HepG2 (cell line): Measurements from ENCODE around the gene SLC2A4. TPM values are rescaled to one million over a fixed set of nuclear protein-coding genes. Genes with fewer than 3 reads are reported as not detected.

Experiments used
- FOXP1 ChIP-seq, 2 experiments: fragments of 450-650 bp in 1 of 2; IDR thresholded peaks; 2 replicates each; pipeline ENCODE4 v1.6.1; 2017 to 2018; ENCODE audit warnings: antibody characterized with exemption in 1 of 2
- KIAA2018 ChIP-seq: sonication (generic); formaldehyde crosslinking; IDR thresholded peaks from 2 replicates; pipeline ENCODE4 v1.5.0; 2020; ENCODE audit warnings: mild to moderate bottlenecking, missing genetic modification reagents, borderline replicate concordance
- KMT2A ChIP-seq: sonication (generic); formaldehyde crosslinking; IDR thresholded peaks from 2 replicates; pipeline ENCODE4 v1.4.0; 2020; ENCODE audit warnings: missing genetic modification reagents
- MBD4 ChIP-seq: IDR thresholded peaks from 2 replicates; pipeline ENCODE4 v1.6.1; 2012; ENCODE audit warnings: low read length, inconsistent platforms, borderline replicate concordance
- PAX8 ChIP-seq: sonication (generic); formaldehyde crosslinking; IDR thresholded peaks from 2 replicates; pipeline ENCODE4 v1.8.0; 2022; ENCODE audit warnings: mild to moderate bottlenecking, missing genetic modification reagents, borderline replicate concordance
- PHB2 ChIP-seq: fragments of 450-650 bp; IDR thresholded peaks from 2 replicates; pipeline ENCODE4 v1.6.1; 2018; ENCODE audit not compliant: partially characterized antibody
- SCMH1 ChIP-seq: sonication (generic); formaldehyde crosslinking; IDR thresholded peaks from 2 replicates; pipeline ENCODE4 v1.9.0; 2021; ENCODE audit warnings: missing genetic modification reagents, mild to moderate bottlenecking, borderline replicate concordance
- SP2 ChIP-seq: sonication (generic); formaldehyde crosslinking; IDR thresholded peaks from 2 replicates; pipeline ENCODE4 v1.5.1; 2020; ENCODE audit warnings: mild to moderate bottlenecking, missing genetic modification reagents
- SRSF4 ChIP-seq: fragments of 200-400 bp; formaldehyde crosslinking; IDR thresholded peaks from one replicate; pipeline ENCODE4 v1.6.1; 2018; ENCODE audit warnings: mild to moderate bottlenecking, low read depth, low read length, moderate library complexity; ENCODE audit not compliant: poor library complexity, severe bottlenecking
- SRY ChIP-seq: sonication (generic); formaldehyde crosslinking; IDR thresholded peaks from 2 replicates; pipeline ENCODE4 v1.8.0; 2022; ENCODE audit warnings: mild to moderate bottlenecking, missing genetic modification reagents
- SUZ12 ChIP-seq: fragments of 150-350 bp; IDR thresholded peaks from 2 replicates; pipeline ENCODE4 v1.6.1; 2014; ENCODE audit warnings: low read depth, low read length
- YEATS2 ChIP-seq: sonication (generic); formaldehyde crosslinking; IDR thresholded peaks from 2 replicates; pipeline ENCODE4 v1.4.0; 2020; ENCODE audit warnings: missing genetic modification reagents, borderline replicate concordance
- ZBTB7A ChIP-seq: sonication (generic); formaldehyde crosslinking; IDR thresholded peaks from 2 replicates; pipeline ENCODE4 v1.8.0; 2022; ENCODE audit warnings: mild to moderate bottlenecking, missing genetic modification reagents
- ZFP36L2 ChIP-seq: sonication (generic); formaldehyde crosslinking; IDR thresholded peaks from 2 replicates; pipeline ENCODE4 v1.4.0; 2020; ENCODE audit warnings: missing genetic modification reagents
- ZIK1 ChIP-seq: sonication (generic); formaldehyde crosslinking; IDR thresholded peaks from 2 replicates; pipeline ENCODE4 v1.5.0; 2020; ENCODE audit warnings: mild to moderate bottlenecking, low read depth, missing genetic modification reagents, borderline replicate concordance
- ZNF274 ChIP-seq: sonication (generic); formaldehyde crosslinking; IDR thresholded peaks from 2 replicates; pipeline ENCODE4 v1.5.1; 2020; ENCODE audit warnings: mild to moderate bottlenecking, missing genetic modification reagents
- ZNF83 ChIP-seq: sonication (generic); formaldehyde crosslinking; IDR thresholded peaks from 2 replicates; pipeline ENCODE4 v1.4.0; 2020; ENCODE audit warnings: missing genetic modification reagents, mild to moderate bottlenecking, borderline replicate concordance
- polyA plus RNA-seq, 8 experiments: library from polyadenylated mRNA; depleted of rRNA in 3 of 8; stranded (reverse) in 7 of 8; unstranded in 1 of 8; fragments of >200 nt; fragmentation: Illumina TruSeq in 4 of 8; extraction: Trizol in 4 of 8; gene quantifications; 2 replicates each; pipeline versions ENCODE4 v1.2.1 to v1.2.3, GENCODE V29; 2011 to 2016; ENCODE audit warnings: low read depth in 4 of 8, missing spikeins in 1 of 8, mixed read lengths in 1 of 8; ENCODE audit not compliant: insufficient read depth in 1 of 8
- total RNA-seq, 5 experiments: library from RNA; depleted of rRNA; stranded (reverse); fragments of >200 nt; fragmentation: Illumina TruSeq; extraction: Trizol; gene quantifications; 2 replicates each; pipeline ENCODE4 v1.2.3, GENCODE V29; 2016; ENCODE audit warnings: low read depth in 1 of 5
- TF ChIP-seq, protein P1 (sequence below): sonication (generic); formaldehyde crosslinking; IDR thresholded peaks from 2 replicates; pipeline ENCODE4 v1.4.0; 2020; ENCODE audit warnings: mild to moderate bottlenecking, missing genetic modification reagents
- TF ChIP-seq, protein P2 (sequence below): sonication (generic); formaldehyde crosslinking; IDR thresholded peaks from 2 replicates; pipeline ENCODE4 v1.5.1; 2020; ENCODE audit warnings: missing genetic modification reagents, mild to moderate bottlenecking, borderline replicate concordance

SLC2A4 gene
- total and polyA plus RNA-seq, 2 of the 13 experiments (the other 11 are each of a cell fraction or from before 2014, with no cell fraction given): 4.9 to 5.8 TPM

DNA sequence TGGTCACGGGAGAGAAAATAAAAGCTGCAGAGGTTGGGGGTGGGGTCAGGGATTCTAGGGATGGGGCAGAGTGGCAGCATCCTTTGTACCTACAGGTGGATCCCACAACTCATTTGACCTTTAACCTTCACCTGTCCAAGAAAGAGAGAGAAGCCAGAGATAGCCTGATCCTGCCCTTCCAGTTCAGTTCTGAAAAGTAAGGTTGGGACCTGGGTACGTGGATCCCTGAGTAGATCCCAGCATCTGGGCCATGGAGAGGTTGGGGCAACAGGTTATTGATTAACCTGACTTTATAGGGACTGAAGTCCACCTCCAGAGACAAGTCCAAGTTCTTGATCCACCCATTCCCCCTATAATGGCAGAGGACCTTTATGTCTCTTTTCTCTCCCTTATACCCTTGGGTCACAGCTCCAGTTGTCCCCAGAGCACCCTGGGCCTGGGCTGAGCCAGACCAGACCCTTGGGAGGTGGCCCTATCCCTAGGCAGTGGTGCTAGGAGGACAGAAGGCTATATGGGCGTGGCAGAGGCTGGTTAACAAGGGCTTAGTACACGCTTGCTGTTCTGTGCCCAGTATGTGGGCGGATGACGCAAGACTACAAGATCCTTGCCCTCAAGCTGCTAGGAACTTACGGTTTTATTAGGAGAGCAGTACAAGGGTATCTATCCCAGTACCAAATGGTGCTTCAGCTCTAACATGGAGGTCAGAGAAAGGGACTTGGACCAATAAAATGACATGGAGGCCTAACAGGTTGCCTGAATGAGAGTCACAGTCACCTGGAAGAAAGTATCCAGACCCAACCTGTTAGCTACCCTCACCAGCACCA, 22.6 kb upstream of the SLC2A4 start (continued):
- TF ChIP-seq KIAA2018 (CRISPR knock-in tag): no peak
- peak; percentile 61; the same call in 1 of the 2 replicates for TF ChIP-seq ZNF274
- TF ChIP-seq MBD4: no peak
- TF ChIP-seq, protein P1, sequence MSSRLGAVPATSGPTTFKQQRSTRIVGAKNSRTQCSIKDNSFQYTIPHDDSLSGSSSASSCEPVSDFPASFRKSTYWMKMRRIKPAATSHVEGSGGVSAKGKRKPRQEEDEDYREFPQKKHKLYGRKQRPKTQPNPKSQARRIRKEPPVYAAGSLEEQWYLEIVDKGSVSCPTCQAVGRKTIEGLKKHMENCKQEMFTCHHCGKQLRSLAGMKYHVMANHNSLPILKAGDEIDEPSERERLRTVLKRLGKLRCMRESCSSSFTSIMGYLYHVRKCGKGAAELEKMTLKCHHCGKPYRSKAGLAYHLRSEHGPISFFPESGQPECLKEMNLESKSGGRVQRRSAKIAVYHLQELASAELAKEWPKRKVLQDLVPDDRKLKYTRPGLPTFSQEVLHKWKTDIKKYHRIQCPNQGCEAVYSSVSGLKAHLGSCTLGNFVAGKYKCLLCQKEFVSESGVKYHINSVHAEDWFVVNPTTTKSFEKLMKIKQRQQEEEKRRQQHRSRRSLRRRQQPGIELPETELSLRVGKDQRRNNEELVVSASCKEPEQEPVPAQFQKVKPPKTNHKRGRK (CRISPR knock-in tag): no peak
- TF ChIP-seq SRSF4: no peak
- no peak for TF ChIP-seq SCMH1 (CRISPR knock-in tag)
- no peak for TF ChIP-seq ZNF83 (CRISPR knock-in tag)
- TF ChIP-seq SP2: no peak
- no peak for TF ChIP-seq SRY
- no peak for TF ChIP-seq PAX8 (CRISPR knock-in tag)
- no peak for TF ChIP-seq YEATS2
- no peak for TF ChIP-seq ZIK1 (CRISPR knock-in tag)
- TF ChIP-seq FOXP1 (IDR thresholded peaks at IDR 0.05): no peak
- peak; percentile 30; the same call in 1 of the 2 replicates for TF ChIP-seq FOXP1 (CRISPR knock-in tag; IDR thresholded peaks at IDR 0.05)
- TF ChIP-seq ZBTB7A: no peak
- TF ChIP-seq, protein P2, sequence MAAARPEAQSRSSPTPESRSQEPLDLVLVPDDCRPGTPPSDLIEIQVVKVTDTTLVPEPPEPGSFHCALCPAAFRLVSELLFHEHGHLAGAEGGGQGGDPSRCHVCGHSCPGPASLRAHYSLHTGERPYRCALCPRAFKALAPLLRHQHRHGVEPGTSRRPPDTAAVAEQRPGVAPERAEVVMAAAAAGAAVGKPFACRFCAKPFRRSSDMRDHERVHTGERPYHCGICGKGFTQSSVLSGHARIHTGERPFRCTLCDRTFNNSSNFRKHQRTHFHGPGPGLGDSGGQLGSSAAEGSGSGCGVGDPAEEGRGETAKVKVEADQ (CRISPR knock-in tag): peak; percentile 85
- no peak for TF ChIP-seq ZFP36L2
- no peak for TF ChIP-seq KMT2A (CRISPR knock-in tag)
- TF ChIP-seq SUZ12: no peak
- no peak for TF ChIP-seq PHB2
